Activated CD4-positive, alpha-beta T cell treated with anti-CD3 and anti-CD28 coated beads, Interleukin-2, amount 50 U/mL, for 24 hours (primary cell): ENCODE results near the gene LINC00237.

Experiments used
- DNase-seq, 2 donors: peaks; one replicate each; pipeline ENCODE4 v3.0.0-alpha.2; 2020; ENCODE audit warnings: low read depth in 1 of 2, low spot score in 1 of 2

The LINC00237 gene

GRCh38 chr20:21099751-21100577, 6.2 kb downstream of the LINC00237 start:
- DNase-seq = peak in 1 of 2 donors; percentile 24

GRCh38 chr20:21096321-21097043, 9.7 kb downstream of the LINC00237 start:
- no peak for DNase-seq

GRCh38 chr20:21092806-21093205, 13.4 kb downstream of the LINC00237 start:
- no peak for DNase-seq

DNA sequence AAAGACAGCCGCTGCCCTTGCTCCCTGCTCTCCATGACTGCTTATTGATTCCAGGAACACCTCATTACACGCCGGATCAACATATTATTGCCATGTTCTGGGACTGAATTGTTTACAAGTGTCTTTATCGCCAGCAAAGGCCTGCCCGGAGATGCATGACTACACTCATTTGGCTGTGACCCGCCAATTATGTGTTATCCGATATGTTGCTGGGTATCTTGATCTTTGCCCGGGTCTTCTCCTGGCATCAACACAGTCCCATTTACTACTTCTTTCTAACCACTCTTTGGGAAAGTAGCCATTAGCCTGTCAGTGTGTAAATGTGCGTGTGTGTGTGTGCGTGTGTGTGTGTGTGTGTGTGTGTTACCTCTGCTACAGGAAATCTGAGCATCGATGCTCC, 15.4 kb downstream of the LINC00237 start:
- no peak for DNase-seq

DNA sequence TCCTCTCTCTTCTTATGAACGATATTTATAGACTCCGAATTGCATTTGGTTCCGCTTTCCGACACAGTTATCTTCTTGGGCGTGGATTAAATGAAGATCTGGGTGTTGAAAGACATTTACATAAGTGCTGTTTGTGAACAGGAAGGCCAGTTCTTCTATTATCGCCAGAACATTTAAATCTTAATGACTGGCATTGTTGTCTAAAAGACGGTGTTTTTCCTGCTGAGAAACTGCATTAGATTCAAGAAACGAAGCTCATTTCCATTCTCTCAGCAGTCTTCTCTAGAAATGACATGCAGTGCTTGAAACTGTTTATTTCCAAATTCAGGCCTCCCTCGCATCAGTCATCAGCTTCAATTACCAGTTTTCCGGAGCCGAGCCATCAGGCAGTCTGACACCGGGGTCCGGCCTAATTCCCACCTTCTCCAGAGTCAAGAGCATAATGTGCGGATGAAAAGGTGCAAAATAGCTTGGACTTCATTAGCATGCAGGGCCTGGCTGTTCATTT, 16.0 kb downstream of the LINC00237 start:
- no peak for DNase-seq

DNA sequence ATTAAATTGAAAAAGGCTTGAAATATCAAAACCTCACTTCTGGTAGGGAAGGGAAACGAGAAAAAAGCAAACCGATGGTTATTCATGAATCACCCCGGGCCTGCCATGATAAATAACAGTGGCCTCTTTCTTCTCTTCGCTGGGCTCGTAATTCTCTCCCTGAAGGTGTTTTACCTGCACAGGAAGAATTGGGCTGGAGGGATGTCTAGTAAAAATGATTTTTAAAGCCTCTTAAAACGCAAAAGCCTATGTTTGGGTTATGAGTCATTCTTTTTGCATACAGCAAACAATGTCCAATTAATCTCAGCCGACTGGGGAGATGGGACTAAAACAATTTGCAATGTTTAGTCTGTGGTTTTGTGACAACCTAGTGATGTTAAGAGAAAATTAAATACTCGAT, 16.8 kb downstream of the LINC00237 start:
- DNase-seq = no peak

DNA sequence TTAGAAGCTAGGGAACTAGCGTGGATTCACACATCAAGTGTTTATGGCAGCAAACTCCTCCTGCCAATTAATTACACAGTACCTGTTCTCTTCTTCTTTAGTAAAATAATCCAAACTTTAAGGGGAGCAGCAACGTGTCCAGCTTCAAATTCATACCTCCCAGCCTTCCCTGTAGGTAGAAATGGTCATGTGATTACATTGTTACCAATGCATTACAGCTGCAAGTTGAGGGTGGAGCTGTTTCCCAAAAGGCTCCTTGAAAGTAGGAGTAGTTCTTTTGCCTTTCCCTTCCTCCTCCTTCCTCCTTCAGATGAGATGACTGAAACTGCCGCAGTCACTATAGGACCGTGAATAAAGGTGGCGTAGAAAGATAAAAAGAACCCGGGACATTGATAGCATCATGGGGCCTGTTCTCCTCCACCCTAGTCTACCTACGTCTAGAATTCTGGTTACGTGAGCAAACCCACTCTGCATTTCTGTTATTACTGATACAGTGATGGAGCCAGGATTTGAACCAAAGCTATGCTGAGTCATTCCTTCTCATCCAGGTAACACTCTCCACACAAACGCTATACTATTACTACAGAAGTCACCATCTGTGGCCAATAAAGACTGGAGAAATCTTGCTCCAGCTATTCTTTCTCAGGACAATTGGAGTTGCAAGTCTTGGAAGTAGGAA, 18.2 kb downstream of the LINC00237 start:
- no peak for DNase-seq

DNA sequence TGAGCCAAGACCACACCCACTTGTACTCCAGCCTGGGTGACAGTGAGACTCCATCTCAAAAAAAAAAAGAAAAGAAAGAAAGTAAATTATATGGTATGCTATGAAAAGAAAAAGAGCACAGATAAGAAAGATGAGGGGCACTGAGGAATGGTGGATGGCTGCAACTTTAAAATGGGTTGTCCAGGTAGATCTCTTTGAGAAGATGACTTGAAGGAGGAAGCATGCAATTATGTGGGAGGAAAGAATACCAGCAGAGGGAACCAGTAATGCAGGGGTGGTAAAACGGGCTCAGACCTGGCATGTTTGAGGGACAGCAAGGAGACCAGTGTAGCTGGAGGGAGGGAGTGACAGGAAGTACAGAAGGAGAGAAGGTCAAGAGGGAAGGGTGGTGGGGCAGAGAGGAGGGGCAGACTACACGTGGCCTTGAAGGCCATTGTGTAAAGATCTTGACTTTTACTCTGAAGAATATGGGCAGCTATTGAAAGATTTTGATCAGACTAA, 22.3 kb downstream of the LINC00237 start:
- DNase-seq = no peak

DNA sequence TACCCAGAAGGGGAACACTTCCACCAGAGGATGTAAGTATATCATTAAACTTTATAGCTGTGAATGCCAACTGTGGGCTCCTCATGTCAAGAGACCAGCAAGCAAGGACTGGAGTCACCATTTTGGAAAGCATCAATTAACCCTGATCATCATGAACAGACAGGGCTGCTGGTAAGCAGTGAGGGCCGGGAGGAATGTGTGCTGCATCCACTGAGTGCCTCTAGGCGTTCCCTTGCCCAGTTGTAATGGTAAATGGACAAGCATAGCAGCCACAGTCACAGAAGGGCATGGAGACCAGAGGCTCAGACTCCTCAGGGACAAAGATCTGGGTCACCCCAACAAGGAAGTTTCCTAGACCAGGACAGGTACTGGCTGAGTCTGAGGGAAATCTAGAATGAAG, 23.6 kb downstream of the LINC00237 start:
- no peak for DNase-seq

DNA sequence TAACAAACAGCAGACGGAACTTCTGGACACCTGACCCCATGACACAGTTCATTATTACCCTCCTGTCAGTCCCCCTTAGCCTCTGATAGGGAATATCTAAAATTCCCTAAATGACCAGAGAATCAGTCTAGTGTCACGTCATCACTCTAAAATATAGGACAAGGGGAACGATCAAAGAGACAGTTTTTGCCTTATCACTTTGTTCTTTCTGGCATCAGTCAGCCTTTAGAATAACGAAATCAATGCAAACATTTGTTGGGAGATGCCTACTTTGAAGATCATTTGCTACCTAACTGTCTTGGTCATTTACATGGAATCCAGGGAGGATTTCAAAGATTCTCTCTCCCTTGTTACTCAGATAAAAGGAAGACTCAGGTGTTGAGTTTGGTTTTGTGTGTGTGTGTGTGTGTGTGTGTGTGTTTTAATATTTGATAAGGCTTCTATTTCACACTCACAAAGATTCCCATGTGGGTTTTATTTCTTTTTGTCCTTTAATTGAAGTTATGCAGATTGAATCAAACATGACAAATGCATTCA, 28.3 kb downstream of the LINC00237 start:
- no peak for DNase-seq

- no peak for DNase-seq
Observed at GRCh38 chr20:21076073-21076472, 30.1 kb downstream of the LINC00237 start.

- no peak for DNase-seq
Observed at GRCh38 chr20:21075471-21075870, 30.7 kb downstream of the LINC00237 start.

DNA sequence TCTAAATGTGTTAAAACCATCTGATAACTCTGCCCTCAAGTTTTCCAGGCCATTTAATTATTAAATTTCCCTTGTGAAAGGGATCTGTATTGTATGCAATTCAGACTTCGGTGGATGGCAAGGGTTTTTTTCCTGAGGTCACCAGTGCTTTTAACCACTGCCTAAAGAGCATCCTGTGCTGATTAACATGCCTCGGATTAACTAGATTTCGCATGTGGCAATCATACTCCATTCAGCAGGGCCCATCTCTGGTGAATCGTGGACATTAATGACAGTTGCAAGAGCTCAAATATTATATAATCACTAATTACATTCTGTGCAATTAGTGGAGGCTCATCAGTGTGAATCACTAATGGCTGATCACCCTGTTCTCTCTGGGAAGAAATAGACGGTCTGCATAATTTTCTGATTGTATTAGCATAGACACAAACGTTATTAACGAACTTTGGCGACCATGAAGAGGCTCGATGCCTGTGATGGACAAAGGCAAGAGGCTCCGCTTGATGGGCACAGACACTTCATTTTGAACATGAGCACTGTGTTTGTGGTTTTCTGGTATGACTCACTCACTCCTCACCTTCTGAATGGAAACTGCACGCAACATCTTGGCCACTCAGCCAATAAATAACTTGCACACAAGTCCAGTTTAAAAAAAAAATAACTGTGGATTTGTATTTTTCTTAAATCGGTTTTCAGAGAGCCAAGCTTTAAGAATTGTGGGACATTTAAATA, 31.4 kb downstream of the LINC00237 start:
- DNase-seq = no peak

DNA sequence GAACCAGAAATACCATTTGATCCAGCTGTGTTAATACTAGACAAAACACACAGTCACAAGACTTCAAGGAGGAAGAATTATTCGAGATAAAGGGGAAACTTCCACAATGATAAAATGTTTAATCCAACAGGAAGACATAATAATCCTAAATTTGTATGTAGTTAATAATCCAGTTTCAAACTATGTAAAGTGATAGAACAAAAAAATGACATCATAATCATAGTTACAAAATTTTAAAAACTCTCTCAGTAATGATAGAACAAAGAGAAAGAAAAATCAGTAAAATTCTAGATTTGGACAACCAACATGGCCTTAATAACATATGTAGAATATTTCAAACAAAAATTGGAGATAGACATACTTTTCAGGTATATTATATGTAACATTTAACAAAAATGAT, 38.9 kb downstream of the LINC00237 start:
- no peak for DNase-seq

- DNase-seq = no peak
Observed at GRCh38 chr20:21064924-21065323, 41.2 kb downstream of the LINC00237 start.

- no peak for DNase-seq
Observed at GRCh38 chr20:21063276-21063675, 42.9 kb downstream of the LINC00237 start.

DNA sequence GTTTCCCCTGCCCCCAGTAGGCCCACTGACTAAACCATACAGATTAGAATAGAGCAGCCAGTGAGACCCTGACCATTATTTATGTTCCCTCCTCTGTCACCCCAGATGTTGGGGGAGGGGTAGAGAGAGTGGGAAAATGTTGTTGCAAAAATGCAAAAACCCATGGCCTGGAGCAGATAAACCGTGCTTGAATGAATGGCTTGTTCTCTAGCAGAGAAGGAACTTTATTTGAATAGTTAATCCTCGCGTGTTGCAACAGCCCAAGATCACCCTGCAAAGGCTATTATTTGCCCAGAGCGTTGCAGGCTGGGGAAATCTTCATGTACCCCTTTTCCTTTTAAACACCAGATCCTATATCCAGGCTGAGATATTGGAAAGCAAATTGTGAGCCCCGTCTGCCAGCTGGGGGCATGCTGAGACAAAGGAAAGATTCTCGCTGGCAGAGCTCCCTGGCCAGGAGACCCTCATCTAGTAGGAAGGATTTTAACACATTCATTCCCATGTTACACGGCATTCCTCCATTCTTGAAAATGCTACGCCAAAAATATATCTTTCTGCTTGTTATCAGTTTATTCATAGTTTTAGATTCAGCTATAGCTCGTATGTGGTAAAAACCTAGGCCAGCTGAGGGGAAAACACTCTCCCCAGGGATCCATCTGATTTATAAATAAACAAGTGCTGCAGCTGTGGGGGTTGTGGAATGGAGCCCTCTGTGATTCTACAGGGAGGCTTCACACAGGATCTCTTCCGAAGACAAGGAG, 53.0 kb downstream of the LINC00237 start:
- no peak for DNase-seq

DNA sequence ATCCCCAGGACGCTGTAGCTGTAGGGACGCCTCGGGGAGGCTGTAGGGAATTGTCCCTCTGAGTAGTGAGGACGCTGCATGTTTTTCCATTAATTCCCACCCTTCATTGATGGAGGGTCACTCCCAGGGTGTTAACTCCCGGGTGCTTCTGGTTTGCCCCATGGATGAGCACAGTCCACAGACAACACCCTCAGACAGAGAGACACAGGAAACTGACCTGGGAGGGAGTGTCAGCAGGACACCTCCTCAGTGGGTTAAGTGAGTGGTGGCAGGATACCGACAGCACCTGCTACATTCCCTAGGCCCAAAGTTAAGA, 53.5 kb downstream of the LINC00237 start:
- DNase-seq = no peak

DNA sequence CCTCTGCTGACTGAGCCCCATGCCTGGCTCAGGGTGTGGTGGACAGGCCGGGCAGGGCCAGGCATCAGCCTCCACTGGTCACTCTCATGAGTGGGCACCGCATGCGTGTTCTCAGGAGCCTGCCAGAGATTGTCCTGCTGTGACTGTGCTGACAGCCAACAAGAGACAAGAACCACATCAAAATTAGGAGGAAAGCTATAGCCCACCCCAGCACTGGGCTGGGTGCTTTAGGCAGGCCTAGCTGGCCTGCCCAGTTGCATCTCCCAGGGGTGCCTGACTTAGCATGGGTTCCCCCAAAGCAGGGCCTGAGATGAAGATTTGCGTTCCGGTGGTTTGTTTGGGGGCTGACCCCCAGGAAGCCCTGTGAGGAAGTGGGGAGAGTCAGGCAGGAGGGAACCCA, 53.9 kb downstream of the LINC00237 start:
- DNase-seq = no peak

- no peak for DNase-seq
Observed at GRCh38 chr20:21050710-21051109, 55.4 kb downstream of the LINC00237 start.
